ENCODE data around the gene SGSM2.

Gene SGSM2

GRCh38 chr17:2400877-2401425 lies 63.6 kb downstream of the SGSM2 start, which contains the start of gene MNT:
Gene MNT, minus strand, starts transcription at chr17:2401060. Its CDS starts 348 bp downstream, at chr17:2400712.
- Histone ChIP-seq H3K27ac (ENCODE audit: low read depth, low read length) (peak within 1 kb of the TSS; percentile 85), H3F3A (ENCODE audit: insufficient read depth) (peaks cover 4% of the 10 kb centered on the region; the same call in 1 of the 2 replicates), H3K4me3 (ENCODE audit: insufficient read depth, low read length, poor library complexity, severe bottlenecking) (peak within 1 kb of the TSS; percentile 79), H3K36me3 (ENCODE audit: low read length) (no peaks in the 10 kb centered on the region), H3K27me3 (ENCODE audit: low read length) (no peaks in the 10 kb centered on the region), H3K79me2 (ENCODE audit: insufficient read depth, low read length) (no peaks in the 10 kb centered on the region), H2AFZ (ENCODE audit: low read depth, low read length, severe bottlenecking) (peak within 1 kb of the TSS; percentile 78), H3K9ac (ENCODE audit: low read length) (peak within 1 kb of the TSS; percentile 75), H4K20me1 (ENCODE audit: low read depth, low read length) (peaks cover 4% of the 10 kb centered on the region; the same call in 1 of the 2 replicates), H3K4me2 (ENCODE audit: low read depth, low read length, poor library complexity, severe bottlenecking) (peak within 1 kb of the TSS; percentile 87), H3K9me3 (ENCODE audit: insufficient read depth, low read length) (no peaks in the 10 kb centered on the region), H3K9me2 (replicated peaks; ENCODE audit: insufficient read depth, low read length) (no peaks in the 10 kb centered on the region)
- TF ChIP-seq CTCF (IDR thresholded peaks at IDR 0.05; ENCODE audit: insufficient read depth, low read length, poor library complexity, severe bottlenecking): no peak
- no peak for TF ChIP-seq EZH2phosphoT487 (conservative IDR thresholded peaks at IDR 0.05; ENCODE audit: low read length)

GRCh38 chr17:2401426-2402221 lies 64.3 kb downstream of the SGSM2 start:
- Histone ChIP-seq H3F3A (ENCODE audit: insufficient read depth) (peaks cover 4% of the 10 kb centered on the region; the same call in 1 of the 2 replicates), H3K27me3 (ENCODE audit: low read length) (no peaks in the 10 kb centered on the region), H3K9ac (ENCODE audit: low read length) (peak overlapping the region; percentile 75), H3K36me3 (ENCODE audit: low read length) (no peaks in the 10 kb centered on the region), H4K20me1 (ENCODE audit: low read depth, low read length) (peaks cover 4% of the 10 kb centered on the region; the same call in 1 of the 2 replicates), H2AFZ (ENCODE audit: low read depth, low read length, severe bottlenecking) (peak overlapping the region; percentile 73), H3K9me2 (replicated peaks; ENCODE audit: insufficient read depth, low read length) (no peaks in the 10 kb centered on the region), H3K4me3 (ENCODE audit: insufficient read depth, low read length, poor library complexity, severe bottlenecking) (peak overlapping the region; percentile 63), H3K9me3 (ENCODE audit: insufficient read depth, low read length) (no peaks in the 10 kb centered on the region), H3K27ac (ENCODE audit: low read depth, low read length) (peak overlapping the region; percentile 85), H3K79me2 (ENCODE audit: insufficient read depth, low read length) (no peaks in the 10 kb centered on the region), H3K4me2 (ENCODE audit: low read depth, low read length, poor library complexity, severe bottlenecking) (peak overlapping the region; percentile 76)
- no peak for TF ChIP-seq CTCF (IDR thresholded peaks at IDR 0.05; ENCODE audit: insufficient read depth, low read length, poor library complexity, severe bottlenecking)
- no peak for TF ChIP-seq EZH2phosphoT487 (conservative IDR thresholded peaks at IDR 0.05; ENCODE audit: low read length)

- Histone ChIP-seq H4K20me1 (ENCODE audit: low read depth, low read length) (peaks cover 4% of the 10 kb centered on the region; the same call in 1 of the 2 replicates), H3K27me3 (ENCODE audit: low read length) (no peaks in the 10 kb centered on the region), H3K4me2 (ENCODE audit: low read depth, low read length, poor library complexity, severe bottlenecking) (peak overlapping the region; percentile 96), H3K27ac (ENCODE audit: low read depth, low read length) (peak overlapping the region; percentile 65), H3K9me2 (replicated peaks; ENCODE audit: insufficient read depth, low read length) (no peaks in the 10 kb centered on the region), H3K4me3 (ENCODE audit: insufficient read depth, low read length, poor library complexity, severe bottlenecking) (peak overlapping the region; percentile 58), H3K9ac (ENCODE audit: low read length) (peak overlapping the region; percentile 58), H3F3A (ENCODE audit: insufficient read depth) (peaks cover 4% of the 10 kb centered on the region; the same call in 1 of the 2 replicates), H3K79me2 (ENCODE audit: insufficient read depth, low read length) (no peaks in the 10 kb centered on the region), H3K9me3 (ENCODE audit: insufficient read depth, low read length) (no peaks in the 10 kb centered on the region), H2AFZ (ENCODE audit: low read depth, low read length, severe bottlenecking) (peak overlapping the region; percentile 40), H3K36me3 (ENCODE audit: low read length) (no peaks in the 10 kb centered on the region)
- TF ChIP-seq EZH2phosphoT487 (conservative IDR thresholded peaks at IDR 0.05; ENCODE audit: low read length) (no peak), CTCF (IDR thresholded peaks at IDR 0.05; ENCODE audit: insufficient read depth, low read length, poor library complexity, severe bottlenecking) (no peak)
Measured at GRCh38 chr17:2402544-2402943, 65.2 kb downstream of the SGSM2 start.
